NT2/D1 (cell line): Measurements from ENCODE around the gene CHRNE.

Source experiments
- SUZ12 ChIP-seq: IDR thresholded peaks from 2 replicates; pipeline ENCODE4 v1.6.1; 2011; ENCODE audit not compliant: insufficient read length, insufficient read depth; ENCODE audit errors: extremely low read depth
- YY1 ChIP-seq: IDR thresholded peaks from 2 replicates; pipeline ENCODE4 v1.6.1; 2011; ENCODE audit not compliant: insufficient read length, insufficient read depth
- ZNF274 ChIP-seq: IDR thresholded peaks from 2 replicates; pipeline ENCODE4 v1.6.1; 2011; ENCODE audit warnings: mild to moderate bottlenecking, low read depth, low read length

- no peak for TF ChIP-seq YY1
- no peak for TF ChIP-seq ZNF274
- TF ChIP-seq SUZ12, result no peak
These were observed 45.5 kb upstream of the CHRNE start, which contains the start of gene PFN1 for GRCh38 chr17:4948166-4948930.
